IPS DF 6.9 (cell line): ENCODE measurements around the gene TRMT112.
A peak's percentile ranks its signal among the peaks of the same experiment; 100 is the strongest.

ENCODE experiments used
- DNase-seq: peaks from one replicate; pipeline ENCODE4 v3.0.0-alpha.2; 2013; ENCODE audit warnings: low read depth, low spot score
- H3K27ac ChIP-seq: one replicate; pipeline ENCODE4 v1.5.1; 2013; ENCODE audit warnings: low read length, control low read depth
- H3K27me3 ChIP-seq: 2 replicates; pipeline ENCODE4 v1.6.1; 2013; ENCODE audit warnings: mild to moderate bottlenecking, low read length; ENCODE audit not compliant: control insufficient read depth, insufficient read depth
- H3K36me3 ChIP-seq: 2 replicates; pipeline ENCODE4 v1.6.1; 2013; ENCODE audit warnings: low read length; ENCODE audit not compliant: control insufficient read depth, insufficient read depth
- H3K4me1 ChIP-seq: 2 replicates; pipeline ENCODE4 v1.6.1; 2013; ENCODE audit warnings: low read length; ENCODE audit not compliant: control insufficient read depth, insufficient read depth
- H3K4me3 ChIP-seq: 2 replicates; pipeline ENCODE4 v1.5.1; 2013; ENCODE audit warnings: mild to moderate bottlenecking, low read length
- H3K9me3 ChIP-seq: 2 replicates; pipeline ENCODE4 v1.6.1; 2013; ENCODE audit warnings: low read length, inconsistent platforms; ENCODE audit not compliant: control insufficient read depth, insufficient read depth
- WGBS: extraction: QIAGEN DNeasy Blood & Tissue Kit; methylation state at CpG from one replicate; pipeline ENCODE4 v1.1.7; 2013; ENCODE audit warnings: mixed read lengths, missing lambda C conversion rate; ENCODE audit not compliant: insufficient read length, insufficient coverage; 5-methylcytosine and 5-hydroxymethylcytosine counted together

TRMT112 gene

GRCh38 chr11:64298966-64299846, 18.2 kb downstream of the TRMT112 start:
- DNase-seq = no peak
- WGBS = no CpG with 5 or more reads among the region's 60 CpGs
- Histone ChIP-seq H3K9me3 (no peaks in the 10 kb centered on the region), H3K4me3 (no peak overlapping the region; the same call in 1 of the 2 replicates), H3K4me1 (peaks cover 7% of the 10 kb centered on the region), H3K27me3 (peaks cover 66% of the 10 kb centered on the region), H3K27ac (no peak overlapping the region), H3K36me3 (no peaks in the 10 kb centered on the region)

- Histone ChIP-seq H3K27me3 (peaks cover 79% of the 10 kb centered on the region), H3K4me1 (peaks cover 3% of the 10 kb centered on the region; the same call in 1 of the 2 replicates), H3K27ac (no peak overlapping the region), H3K9me3 (no peaks in the 10 kb centered on the region), H3K36me3 (no peaks in the 10 kb centered on the region), H3K4me3 (no peak overlapping the region)
- no peak for DNase-seq
- WGBS = no CpG with 5 or more reads among the region's 18 CpGs
These were observed 19.5 kb downstream of the TRMT112 start for GRCh38 chr11:64297699-64298358.

GRCh38 chr11:64296830-64297698, 20.3 kb downstream of the TRMT112 start:
- Histone ChIP-seq H3K27ac (no peak overlapping the region), H3K36me3 (no peaks in the 10 kb centered on the region), H3K9me3 (no peaks in the 10 kb centered on the region), H3K27me3 (peaks cover 87% of the 10 kb centered on the region), H3K4me1 (peaks cover 6% of the 10 kb centered on the region; the same call in 1 of the 2 replicates), H3K4me3 (no peak overlapping the region)
- no peak for DNase-seq
- no CpG with 5 or more reads among the region's 34 CpGs for WGBS

- Histone ChIP-seq H3K9me3 (no peaks in the 10 kb centered on the region), H3K36me3 (no peaks in the 10 kb centered on the region), H3K4me1 (peaks cover 7% of the 10 kb centered on the region; the same call in 1 of the 2 replicates), H3K4me3 (no peak overlapping the region), H3K27me3 (peaks cover 92% of the 10 kb centered on the region), H3K27ac (no peak overlapping the region)
- no peak for DNase-seq
- WGBS = no CpG with 5 or more reads among the region's 1 CpG
These were observed 21.1 kb downstream of the TRMT112 start for GRCh38 chr11:64296236-64296635.

- DNase-seq = no peak
- WGBS = no CpG with 5 or more reads among the region's 4 CpGs
- Histone ChIP-seq H3K27ac (no peak overlapping the region), H3K9me3 (no peaks in the 10 kb centered on the region), H3K4me1 (peaks cover 7% of the 10 kb centered on the region; the same call in 1 of the 2 replicates), H3K4me3 (no peak overlapping the region), H3K27me3 (peaks cover 96% of the 10 kb centered on the region), H3K36me3 (no peaks in the 10 kb centered on the region)
These were observed 21.6 kb downstream of the TRMT112 start for GRCh38 chr11:64295760-64296159.

GRCh38 chr11:64294774-64295173, 22.6 kb downstream of the TRMT112 start:
- WGBS = no CpG with 5 or more reads among the region's 3 CpGs
- DNase-seq = no peak
- Histone ChIP-seq H3K4me3 (no peak overlapping the region), H3K9me3 (no peaks in the 10 kb centered on the region), H3K36me3 (no peaks in the 10 kb centered on the region), H3K4me1 (peaks cover 7% of the 10 kb centered on the region; the same call in 1 of the 2 replicates), H3K27me3 (peaks cover 94% of the 10 kb centered on the region), H3K27ac (no peak overlapping the region)

- Histone ChIP-seq H3K27ac (no peak overlapping the region), H3K4me1 (peaks cover 5% of the 10 kb centered on the region; the same call in 1 of the 2 replicates), H3K9me3 (no peaks in the 10 kb centered on the region), H3K36me3 (no peaks in the 10 kb centered on the region), H3K27me3 (peaks cover 73% of the 10 kb centered on the region), H3K4me3 (peak overlapping the region; percentile 33; the same call in 1 of the 2 replicates)
- no CpG with 5 or more reads among the region's 42 CpGs for WGBS
- no peak for DNase-seq
These were observed 24.7 kb downstream of the TRMT112 start for GRCh38 chr11:64292460-64293254.

GRCh38 chr11:64291752-64292459, 25.5 kb downstream of the TRMT112 start:
- no CpG with 5 or more reads among the region's 96 CpGs for WGBS
- peaks cover 4% of the 10 kb centered on the region; the same call in 1 of the 2 replicates for H3K4me1 ChIP-seq
- no peaks in the 10 kb centered on the region for H3K36me3 ChIP-seq
- peaks cover 66% of the 10 kb centered on the region for H3K27me3 ChIP-seq
- H3K4me3 ChIP-seq = peak overlapping the region; percentile 33; the same call in 1 of the 2 replicates
- no peaks in the 10 kb centered on the region for H3K9me3 ChIP-seq
- H3K27ac ChIP-seq = no peak overlapping the region
- no peak for DNase-seq

GRCh38 chr11:64291262-64291751, 26.1 kb downstream of the TRMT112 start, which contains the start of gene KCNK4:
Gene KCNK4, plus strand, starts transcription at chr11:64291302. Its CDS starts 1,717 bp downstream, at chr11:64293019.
- Histone ChIP-seq H3K27ac (no peak within 1 kb of the TSS), H3K36me3 (no peaks in the 10 kb centered on the region), H3K9me3 (no peaks in the 10 kb centered on the region), H3K27me3 (peaks cover 60% of the 10 kb centered on the region), H3K4me3 (peak within 1 kb of the TSS; percentile 33; the same call in 1 of the 2 replicates), H3K4me1 (peaks cover 6% of the 10 kb centered on the region; the same call in 1 of the 2 replicates)
- DNase-seq = no peak
- no CpG with 5 or more reads among the region's 45 CpGs for WGBS
